HG02759 (cell line): ENCODE measurements around the gene PCDHAC1.

Source experiments
- ATAC-seq: cut with Tn5 transposase; IDR thresholded peaks from one replicate; pipeline ENCODE4 v1.9.1; 2021; ENCODE audit warnings: mild to moderate bottlenecking, moderate library complexity; ENCODE audit not compliant: unreplicated experiment

Gene PCDHAC1

DNA sequence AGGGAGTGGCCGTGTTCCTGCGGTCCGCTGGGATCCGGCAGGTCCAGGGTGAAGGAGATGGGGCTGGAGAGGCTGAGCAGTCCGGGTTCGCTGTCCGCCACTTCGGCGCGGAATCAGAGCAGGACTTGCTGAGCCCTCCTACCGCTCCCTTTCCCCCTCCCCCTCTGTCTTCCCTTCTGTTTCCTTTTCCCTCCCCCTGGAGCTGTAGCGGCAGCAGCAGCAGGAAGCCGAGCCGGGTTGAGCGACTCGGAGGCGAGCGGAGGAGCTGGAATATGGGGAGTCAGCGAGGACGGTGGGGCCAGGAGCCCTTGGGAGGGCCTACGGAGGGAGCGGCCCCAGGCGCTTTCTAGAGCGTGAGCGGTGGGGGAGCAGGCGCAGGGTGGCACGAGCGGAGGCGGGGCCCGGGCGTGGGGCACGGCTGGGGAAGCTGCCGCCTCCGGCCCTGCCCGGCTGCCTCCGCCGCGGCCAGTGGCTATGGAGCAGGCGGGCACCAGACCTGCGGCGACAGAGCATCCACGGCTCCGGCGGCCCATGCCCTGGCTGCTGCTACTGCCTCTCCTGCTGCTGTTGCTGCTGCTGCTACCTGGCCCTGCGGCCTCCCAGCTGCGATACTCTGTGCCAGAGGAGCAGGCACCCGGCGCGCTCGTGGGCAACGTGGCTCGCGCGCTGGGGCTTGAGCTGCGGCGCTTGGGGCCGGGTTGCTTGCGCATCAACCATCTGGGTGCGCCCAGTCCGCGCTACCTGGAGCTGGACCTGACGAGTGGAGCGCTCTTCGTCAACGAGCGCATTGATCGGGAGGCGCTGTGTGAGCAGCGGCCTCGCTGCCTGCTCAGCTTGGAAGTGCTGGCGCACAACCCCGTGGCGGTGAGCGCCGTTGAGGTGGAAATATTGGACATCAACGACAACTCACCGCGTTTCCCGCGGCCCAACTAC lies 40.5 kb downstream of the PCDHAC1 start, which contains the start of gene PCDHAC2:
TSS of gene PCDHAC2 (plus strand) at position 184 of the 933 bp plus-strand sequence. CDS start at position 475, 291 bp downstream.
- ATAC-seq = no peak

GRCh38 chr5:140967226-140967893 lies 41.3 kb downstream of the PCDHAC1 start:
- no peak for ATAC-seq

DNA sequence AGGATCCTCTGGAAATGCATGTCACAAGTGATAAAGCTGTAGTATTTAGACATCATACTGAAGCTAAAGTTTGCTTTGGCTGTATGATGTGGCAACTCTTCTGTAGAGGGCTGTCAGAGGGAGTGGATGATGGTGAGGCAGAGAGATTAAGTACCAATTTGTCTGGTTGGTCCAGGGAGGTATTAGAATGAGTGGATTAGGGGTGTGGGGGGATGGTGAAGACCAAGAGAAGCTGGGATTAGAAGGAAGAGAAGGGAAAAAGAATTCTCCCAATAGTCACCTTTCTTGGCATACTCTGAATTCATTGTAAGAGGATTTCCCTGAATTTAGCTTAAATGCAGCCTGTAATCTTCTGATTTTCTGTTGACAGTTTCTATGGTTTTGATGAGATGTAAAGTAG lies 43.8 kb downstream of the PCDHAC1 start:
- no peak for ATAC-seq

DNA sequence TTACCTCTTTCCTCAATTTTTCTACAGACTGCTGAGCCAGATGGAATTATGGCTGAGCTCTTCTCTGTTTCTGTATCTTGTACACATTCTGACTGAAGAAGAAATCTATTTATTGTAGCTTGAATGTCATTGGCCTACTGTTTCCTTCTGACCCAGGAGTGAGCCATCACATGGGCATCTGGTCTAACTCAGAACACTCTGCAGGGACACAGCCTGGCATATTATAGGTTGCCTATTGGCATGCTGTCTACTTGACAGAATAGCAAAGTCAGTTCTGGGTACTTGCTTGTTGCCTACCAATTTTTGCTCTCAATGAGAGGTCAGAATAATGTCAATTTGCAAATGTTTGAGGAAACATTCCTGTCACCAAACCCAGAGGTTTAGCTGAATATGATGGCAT lies 47.5 kb downstream of the PCDHAC1 start:
- ATAC-seq = no peak

GRCh38 chr5:140977003-140977402 lies 50.9 kb downstream of the PCDHAC1 start:
- ATAC-seq = no peak

GRCh38 chr5:140978260-140978659 lies 52.2 kb downstream of the PCDHAC1 start:
- no peak for ATAC-seq

GRCh38 chr5:140978983-140979382 lies 52.9 kb downstream of the PCDHAC1 start:
- no peak for ATAC-seq
